Adrenal gland (tissue), 5 donors: Measurements from ENCODE around the gene GPSM3.

Experiments used
- POLR2A ChIP-seq, 2 donors: fragments of 450-650 bp; IDR thresholded peaks; one replicate each; pipeline ENCODE4 v1.6.1; 2017; ENCODE audit warnings: antibody characterized with exemption in 2 of 2, mild to moderate bottlenecking in 2 of 2, moderate library complexity in 1 of 2
- TF ChIP-seq, protein P1 (sequence below), 6 experiments: fragments of 450-650 bp in 4 of 6; fragments of 200-600 bp in 2 of 6; sonication (generic) in 1 of 6; IDR thresholded peaks; 1 replicate in 5 of 6; 2 replicates in 1 of 6; pipeline versions ENCODE4 v1.5.1 to v1.8.0; 2016 to 2021; ENCODE audit warnings: antibody characterized with exemption in 6 of 6, mild to moderate bottlenecking in 2 of 6, moderate library complexity in 1 of 6
- donor health status: DM: no; HTN: no; CAD: no.

DNA sequence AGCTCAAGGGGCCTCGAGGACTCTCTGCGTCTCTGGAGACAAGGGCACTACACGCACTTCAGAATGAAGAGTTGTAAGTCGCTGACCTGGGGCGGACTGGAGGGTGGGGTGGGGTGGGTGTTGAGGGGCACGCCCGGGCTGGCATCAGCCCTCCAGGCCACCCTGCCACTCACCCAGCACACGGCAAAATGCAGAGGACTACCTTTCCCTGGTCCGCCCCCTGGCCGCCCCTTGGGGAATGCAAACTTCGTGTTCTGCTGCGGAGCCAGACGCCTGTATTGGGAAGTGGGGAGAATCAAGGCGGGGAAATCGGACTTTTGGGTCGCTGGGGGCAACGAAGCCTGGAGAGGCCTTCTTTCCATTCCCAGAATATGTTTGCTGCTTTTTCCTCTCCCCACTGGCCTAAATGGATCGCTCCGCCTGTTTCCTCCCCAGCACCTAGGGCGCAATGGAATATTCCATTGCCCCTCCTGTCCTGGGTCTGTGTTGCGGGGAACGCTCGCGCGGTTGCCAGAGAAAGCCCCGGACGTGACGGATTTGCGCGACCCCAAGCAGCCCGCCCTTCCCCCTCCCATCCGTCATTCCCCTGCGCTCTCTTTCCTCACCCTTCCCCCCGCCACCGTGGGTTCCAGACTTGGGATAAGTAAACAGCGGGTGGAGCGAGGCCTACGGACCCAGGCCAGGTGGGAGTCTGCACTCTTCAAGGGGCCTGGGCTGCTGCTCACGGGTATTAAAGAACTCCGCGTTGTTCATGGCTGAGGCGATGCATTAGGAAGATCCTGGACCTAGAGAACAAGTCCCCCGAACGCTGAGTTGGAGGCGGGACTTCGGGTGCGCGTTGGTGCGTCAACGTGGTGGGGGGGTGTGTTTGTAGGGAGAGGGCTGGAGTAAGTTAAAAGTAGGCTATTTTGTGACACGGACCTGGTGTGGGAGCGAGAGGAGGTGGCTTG lies 38.6 kb downstream of the GPSM3 start, which contains the start of gene PPT2:
- TF ChIP-seq, protein P1, sequence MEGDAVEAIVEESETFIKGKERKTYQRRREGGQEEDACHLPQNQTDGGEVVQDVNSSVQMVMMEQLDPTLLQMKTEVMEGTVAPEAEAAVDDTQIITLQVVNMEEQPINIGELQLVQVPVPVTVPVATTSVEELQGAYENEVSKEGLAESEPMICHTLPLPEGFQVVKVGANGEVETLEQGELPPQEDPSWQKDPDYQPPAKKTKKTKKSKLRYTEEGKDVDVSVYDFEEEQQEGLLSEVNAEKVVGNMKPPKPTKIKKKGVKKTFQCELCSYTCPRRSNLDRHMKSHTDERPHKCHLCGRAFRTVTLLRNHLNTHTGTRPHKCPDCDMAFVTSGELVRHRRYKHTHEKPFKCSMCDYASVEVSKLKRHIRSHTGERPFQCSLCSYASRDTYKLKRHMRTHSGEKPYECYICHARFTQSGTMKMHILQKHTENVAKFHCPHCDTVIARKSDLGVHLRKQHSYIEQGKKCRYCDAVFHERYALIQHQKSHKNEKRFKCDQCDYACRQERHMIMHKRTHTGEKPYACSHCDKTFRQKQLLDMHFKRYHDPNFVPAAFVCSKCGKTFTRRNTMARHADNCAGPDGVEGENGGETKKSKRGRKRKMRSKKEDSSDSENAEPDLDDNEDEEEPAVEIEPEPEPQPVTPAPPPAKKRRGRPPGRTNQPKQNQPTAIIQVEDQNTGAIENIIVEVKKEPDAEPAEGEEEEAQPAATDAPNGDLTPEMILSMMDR (IDR thresholded peaks at IDR 0.05): peak in 5 of 6 experiments; percentile 13 to 34 (median 25)
- peak; percentile 13 to 39 for TF ChIP-seq POLR2A (IDR thresholded peaks at IDR 0.05)
